ENCODE results near the gene SYT10.
"Not testable (repeated sequence)": the region's sequence is repeated elsewhere in the genome, so short reads cannot be mapped to it uniquely, and the experiment has no call there.

SYT10 gene

GRCh38 chr12:33439587-33440011 lies at the start of gene SYT10:
Gene SYT10, minus strand, starts transcription at chr12:33439819. Its CDS starts 297 bp downstream, at chr12:33439522.
- DNase-seq (ENCODE audit: low read depth in 2 of 2, low spot score in 1 of 2), result no peak

- DNase-seq (ENCODE audit: low read depth in 2 of 2, low spot score in 1 of 2), result no peak
Measured at GRCh38 chr12:33488036-33488435, 48.4 kb upstream of the SYT10 start.

- DNase-seq (ENCODE audit: low read depth in 2 of 2, low spot score in 1 of 2), result no peak
Measured at GRCh38 chr12:33486058-33486457, 46.4 kb upstream of the SYT10 start.

GRCh38 chr12:33484161-33484560 lies 44.5 kb upstream of the SYT10 start:
- DNase-seq (ENCODE audit: low read depth in 2 of 2, low spot score in 1 of 2), result no peak

GRCh38 chr12:33480366-33480765 lies 40.7 kb upstream of the SYT10 start:
- no peak for DNase-seq (ENCODE audit: low read depth in 2 of 2, low spot score in 1 of 2)

GRCh38 chr12:33476058-33476457 lies 36.4 kb upstream of the SYT10 start:
- DNase-seq (ENCODE audit: low read depth in 2 of 2, low spot score in 1 of 2), result no peak

GRCh38 chr12:33472299-33472698 lies 32.7 kb upstream of the SYT10 start:
- no peak for DNase-seq (ENCODE audit: low read depth in 2 of 2, low spot score in 1 of 2)

GRCh38 chr12:33455096-33455495 lies 15.5 kb upstream of the SYT10 start:
- DNase-seq (ENCODE audit: low read depth in 2 of 2, low spot score in 1 of 2), result no peak

- no peak for DNase-seq (ENCODE audit: low read depth in 2 of 2, low spot score in 1 of 2)
Measured at GRCh38 chr12:33450480-33450879, 10.9 kb upstream of the SYT10 start.

GRCh38 chr12:33440477-33440876 lies 858 bp upstream of the SYT10 start:
- DNase-seq (ENCODE audit: low read depth in 2 of 2, low spot score in 1 of 2), result no peak

GRCh38 chr12:33438851-33439586 lies 600 bp downstream of the SYT10 start:
- DNase-seq (ENCODE audit: low read depth in 2 of 2, low spot score in 1 of 2), result no peak

- DNase-seq (ENCODE audit: low read depth in 2 of 2, low spot score in 1 of 2), result no peak
Measured at GRCh38 chr12:33438025-33438772, 1.4 kb downstream of the SYT10 start.

GRCh38 chr12:33437598-33437997 lies 2.0 kb downstream of the SYT10 start:
- DNase-seq (ENCODE audit: low read depth in 2 of 2, low spot score in 1 of 2), result no peak

- DNase-seq (ENCODE audit: low read depth in 2 of 2, low spot score in 1 of 2), result no peak
Measured at GRCh38 chr12:33432992-33433391, 6.6 kb downstream of the SYT10 start.

GRCh38 chr12:33431648-33432047 lies 8.0 kb downstream of the SYT10 start:
- no peak for DNase-seq (ENCODE audit: low read depth in 2 of 2, low spot score in 1 of 2)

- DNase-seq (ENCODE audit: low read depth in 2 of 2, low spot score in 1 of 2), result no peak
Measured at GRCh38 chr12:33429468-33429867, 10.2 kb downstream of the SYT10 start.

- DNase-seq (ENCODE audit: low read depth in 2 of 2, low spot score in 1 of 2), result no peak
Measured at GRCh38 chr12:33427071-33427470, 12.5 kb downstream of the SYT10 start.

GRCh38 chr12:33423706-33424105 lies 15.9 kb downstream of the SYT10 start:
- no peak for DNase-seq (ENCODE audit: low read depth in 2 of 2, low spot score in 1 of 2)

- DNase-seq (ENCODE audit: low read depth in 2 of 2, low spot score in 1 of 2), result not testable (repeated sequence)
Measured at GRCh38 chr12:33412410-33412809, 27.2 kb downstream of the SYT10 start.

GRCh38 chr12:33383503-33383902 lies 56.1 kb downstream of the SYT10 start:
- DNase-seq (ENCODE audit: low read depth in 2 of 2, low spot score in 1 of 2), result no peak

GRCh38 chr12:33376153-33376552 lies 63.5 kb downstream of the SYT10 start:
- no peak for DNase-seq (ENCODE audit: low read depth in 2 of 2, low spot score in 1 of 2)

GRCh38 chr12:33370318-33370717 lies 69.3 kb downstream of the SYT10 start:
- DNase-seq (ENCODE audit: low read depth in 2 of 2, low spot score in 1 of 2), result no peak

- no peak for DNase-seq (ENCODE audit: low read depth in 2 of 2, low spot score in 1 of 2)
Measured at GRCh38 chr12:33357181-33357580, 82.4 kb downstream of the SYT10 start.
